Transverse colon (tissue), 4 donors: ENCODE results near the gene PHGDH. TPM values are rescaled to one million over a fixed set of nuclear protein-coding genes. Genes with fewer than 3 reads are reported as not detected.

Experiments used
- DNase-seq: peaks from one replicate; pipeline ENCODE4 v3.0.0-alpha.2; 2019
- H3K27ac ChIP-seq, 4 donors: fragments of 200-600 bp; sonication (generic); 2 replicates each; pipeline ENCODE4 v1.5.1; 2016 to 2018; ENCODE audit warnings: inconsistent platforms in 4 of 4
- H3K27me3 ChIP-seq: fragments of 200-600 bp; sonication (generic); 2 replicates; pipeline ENCODE4 v1.5.1; 2017; ENCODE audit warnings: inconsistent platforms
- H3K36me3 ChIP-seq, 4 donors: fragments of 200-600 bp; sonication (generic); 2 replicates each; pipeline ENCODE4 v1.5.1; 2017 to 2019; ENCODE audit warnings: inconsistent platforms in 4 of 4
- H3K4me1 ChIP-seq, 4 donors: fragments of 200-600 bp; sonication (generic); 2 replicates each; pipeline ENCODE4 v1.5.1; 2017 to 2020; ENCODE audit warnings: inconsistent platforms in 4 of 4
- H3K4me3 ChIP-seq, 4 donors: fragments of 200-600 bp; sonication (generic); 1 replicate in 1 of 4; 2 replicates in 3 of 4; pipeline versions ENCODE4 v1.5.1 to v1.6.1; 2017 to 2019; ENCODE audit warnings: inconsistent platforms in 4 of 4
- H3K9me3 ChIP-seq, 2 donors: fragments of 200-600 bp; sonication (generic); 2 replicates each; pipeline ENCODE4 v1.5.1; 2017 to 2019; ENCODE audit warnings: inconsistent platforms in 2 of 2
- CTCF ChIP-seq, 5 experiments: fragments of 200-600 bp in 3 of 5; fragments of 450-650 bp in 2 of 5; sonication (generic) in 3 of 5; IDR thresholded peaks; 1 replicate in 2 of 5; 2 replicates in 3 of 5; pipeline ENCODE4 v1.5.1; 2016 to 2017; ENCODE audit warnings: antibody characterized with exemption in 5 of 5, inconsistent platforms in 3 of 5, mild to moderate bottlenecking in 2 of 5, moderate library complexity in 1 of 5
- EP300 ChIP-seq: sonication (generic); formaldehyde crosslinking; IDR thresholded peaks from one replicate; pipeline ENCODE4 v1.6.1; 2017; ENCODE audit warnings: antibody characterized with exemption, low read depth
- POLR2A ChIP-seq: fragments of 450-650 bp; IDR thresholded peaks from one replicate; pipeline ENCODE4 v1.6.1; 2016; ENCODE audit warnings: antibody characterized with exemption, mild to moderate bottlenecking, moderate library complexity
- POLR2AphosphoS5 ChIP-seq, 3 donors: sonication (generic); formaldehyde crosslinking; IDR thresholded peaks; one replicate each; pipeline ENCODE4 v1.6.1; 2016; ENCODE audit warnings: antibody characterized with exemption in 3 of 3
- WGBS, 2 donors: methylation state at CpG; one replicate each; pipeline ENCODE4 v1.1.5; 2018; ENCODE audit warnings: low coverage in 1 of 2; 5-methylcytosine and 5-hydroxymethylcytosine counted together
- in situ Hi-C, 4 donors: fragments of 200-750 bp; cut with MboI; loops; one replicate each; pipeline versions ENCODE4 v1.15.0 to v1.15.1; 2017; ENCODE audit warnings: low sequenced_read_pairs in 3 of 4, low pct_ligation_motif_present in 1 of 4, low pct_unique_long_range_greater_than_20kb in 1 of 4
- intact Hi-C: fragments of 100-400 bp; cut with DNase I; formaldehyde crosslinking; loops from one replicate; pipeline ENCODE4 v1.15.1; 2023; ENCODE audit warnings: low total_unique reads
- total RNA-seq, 4 donors: library from RNA; depleted of rRNA; stranded (reverse); fragments of >200 nt; gene quantifications; one replicate each; pipeline ENCODE4 v1.1.0, GENCODE V29; 2016

PHGDH gene
- total RNA-seq, 4 donors from 2014 or later, result 4.2 to 11.9 (median 8.1) TPM

GRCh38 chr1:119675349-119676345 lies 36.1 kb upstream of the PHGDH start:
- no peak for TF ChIP-seq POLR2A
- peak; percentile 83 to 88 (median 87) for TF ChIP-seq CTCF (IDR thresholded peaks at IDR 0.05)
- Histone ChIP-seq H3K4me3 (peak overlapping the region; percentile 3 to 41 (median 12)), H3K4me1 (peaks cover 0 to 10% (median 3%) of the 10 kb centered on the region in 4 donors), H3K27ac (peak overlapping the region in 1 of 4 donors; percentile 40), H3K9me3 (no peaks in the 10 kb centered on the region), H3K36me3 (no peaks in the 10 kb centered on the region), H3K27me3 (no peaks in the 10 kb centered on the region)
- intact Hi-C loops, result no loop called here
- peak; percentile 85 for DNase-seq
- 22 to 23% methylated on average over 14 to 16 of the region's 16 CpGs for WGBS, 2 donors
- in situ Hi-C loops, result no loop called here

- DNase-seq, result no peak
- H3K27ac ChIP-seq, result no peak overlapping the region
- TF ChIP-seq EP300, result no peak
- TF ChIP-seq POLR2A, result no peak
- no peak for TF ChIP-seq CTCF (IDR thresholded peaks at IDR 0.05)
- TF ChIP-seq POLR2AphosphoS5 (IDR thresholded peaks at IDR 0.05), result no peak
- no peaks in the 10 kb centered on the region for H3K27me3 ChIP-seq
- peaks cover 0 to 10% (median 3%) of the 10 kb centered on the region in 4 donors for H3K4me1 ChIP-seq
- no peak overlapping the region for H3K4me3 ChIP-seq
- in situ Hi-C loops, result no loop called here
- no peaks in the 10 kb centered on the region for H3K36me3 ChIP-seq
- WGBS, 2 donors, result 79 to 100% methylated on average over 3 to 8 of the region's 8 CpGs
- intact Hi-C loops, result no loop called here
- H3K9me3 ChIP-seq, result no peaks in the 10 kb centered on the region
Measured at GRCh38 chr1:119676571-119677206, 35.0 kb upstream of the PHGDH start.

GRCh38 chr1:119679223-119679622 lies 32.5 kb upstream of the PHGDH start:
- 90% methylated on average over 1 of the region's 1 CpG; no CpG with 5 or more reads in 1 of the 2 donors for WGBS, 2 donors

More at GRCh38 chr1:119679223-119679622, 32.5 kb upstream of the PHGDH start:
- no peak for DNase-seq
- in situ Hi-C loops, result no loop called here
- Histone ChIP-seq H3K36me3 (no peaks in the 10 kb centered on the region), H3K27me3 (no peaks in the 10 kb centered on the region), H3K4me3 (no peak overlapping the region), H3K9me3 (no peaks in the 10 kb centered on the region), H3K4me1 (peaks cover 0 to 10% (median 3%) of the 10 kb centered on the region in 4 donors), H3K27ac (no peak overlapping the region)
- no peak for TF ChIP-seq EP300
- no peak for TF ChIP-seq POLR2AphosphoS5 (IDR thresholded peaks at IDR 0.05)
- no peak for TF ChIP-seq CTCF (IDR thresholded peaks at IDR 0.05)
- no peak for TF ChIP-seq POLR2A
- intact Hi-C loops, result no loop called here
